GM12878 (cell line): ENCODE measurements around the gene ATG101. TPM values are rescaled to one million over a fixed set of nuclear protein-coding genes. Genes with fewer than 3 reads are reported as not detected.

Source experiments
- ATAC-seq: fragments of 200-7000 bp; cut with Tn5 transposase; 3 replicates; pipeline ENCODE4 v1.9.1; 2020; ENCODE audit warnings: mild to moderate bottlenecking, moderate library complexity
- BruUV-seq: library from RNA; stranded (reverse); fragments of 400-500 nt; replicated peaks from 2 replicates; lab custom pipeline; 2021; lab: Mats Ljungman, UMichigan
- CTCF ChIA-PET: fragments of 300-600 bp; sonication (Branson Sonifier 250); formaldehyde crosslinking; extraction: SDS; loops from one replicate; lab custom pipeline; 2021; ENCODE audit warnings: inconsistent platforms; lab: Yijun Ruan, JAX
- POLR2A ChIA-PET: fragments of 350-600 bp; formaldehyde crosslinking; extraction: SDS; loops from one replicate; lab custom pipeline; 2021; ENCODE audit warnings: inconsistent platforms; lab: Charles Lee
- RAD21 ChIA-PET: fragments of 300-600 bp; sonication (Branson Sonifier 250); formaldehyde crosslinking; loops from one replicate; lab custom pipeline; 2023; ENCODE audit warnings: antibody characterized with exemption; ENCODE audit not compliant: unreplicated experiment; lab: Charles Lee
- SMC1A ChIA-PET: fragments of 300-600 bp; sonication (Branson Sonifier 250); formaldehyde crosslinking; loops from one replicate; lab custom pipeline; 2023; ENCODE audit not compliant: unreplicated experiment, uncharacterized antibody; lab: Charles Lee
- DNase-seq: peaks from one replicate; pipeline ENCODE4 v3.0.0-alpha.2; 2011; ENCODE audit warnings: low read depth, low spot score
- FAIRE-seq: peaks from 3 replicates; lab custom pipeline; 2011; peaks lifted over from hg19 to GRCh38; lab: Jason Lieb, UNC
- H2AFZ ChIP-seq: 2 replicates; pipeline ENCODE4 v1.6.0; 2011; ENCODE audit warnings: low read depth, low read length, control low read depth; ENCODE audit not compliant: control insufficient read depth
- H3K27ac ChIP-seq: 2 replicates; pipeline ENCODE4 v1.5.1; 2011; ENCODE audit warnings: control low read depth; ENCODE audit not compliant: control insufficient read depth, insufficient read depth
- H3K27me3 ChIP-seq, 2 experiments: replicated peaks in 1 of 2; 2 replicates each; pipeline versions ENCODE4 v1.6.0 to v1.6.1; 2011; ENCODE audit warnings: low read length in 1 of 2; ENCODE audit not compliant: control insufficient read depth in 2 of 2, insufficient read depth in 2 of 2
- H3K36me3 ChIP-seq, 2 experiments: 2 replicates each; pipeline ENCODE4 v1.5.1; 2011; ENCODE audit warnings: low read length in 1 of 2; ENCODE audit not compliant: control insufficient read depth in 2 of 2, insufficient read depth in 2 of 2
- H3K4me1 ChIP-seq: 2 replicates; pipeline ENCODE4 v1.6.1; 2011; ENCODE audit warnings: mild to moderate bottlenecking, low read length, moderate library complexity, mixed read lengths; ENCODE audit not compliant: control insufficient read depth, insufficient read depth
- H3K4me2 ChIP-seq: 2 replicates; pipeline ENCODE4 v1.6.0; 2011; ENCODE audit warnings: control low read depth; ENCODE audit not compliant: control insufficient read depth, insufficient read depth
- H3K4me3 ChIP-seq: fragments of 200-600 bp; sonication (generic); 2 replicates; pipeline ENCODE4 v1.5.1; 2016
- H3K79me2 ChIP-seq: 2 replicates; pipeline ENCODE4 v1.6.0; 2011; ENCODE audit warnings: low read length; ENCODE audit not compliant: control insufficient read depth, insufficient read depth
- H3K9ac ChIP-seq: 2 replicates; pipeline ENCODE4 v1.8.0; 2011; ENCODE audit warnings: low read length, control low read depth, mixed read lengths; ENCODE audit not compliant: control insufficient read depth, insufficient read depth
- H3K9me3 ChIP-seq: replicated peaks from 3 replicates; pipeline ENCODE4 v1.5.1; 2011; ENCODE audit warnings: mild to moderate bottlenecking, low read length; ENCODE audit not compliant: control insufficient read depth, insufficient read depth
- H4K20me1 ChIP-seq: 2 replicates; pipeline ENCODE4 v1.6.0; 2011; ENCODE audit not compliant: control insufficient read depth, insufficient read depth
- BHLHE40 ChIP-seq, 2 experiments: fragments of 450-650 bp in 1 of 2; IDR thresholded peaks; 2 replicates each; pipeline ENCODE4 v1.6.1; 2011 to 2017; ENCODE audit warnings: low read depth in 2 of 2, borderline replicate concordance in 1 of 2, improper control_type of control experiment in 1 of 2, low read length in 1 of 2, mild to moderate bottlenecking in 1 of 2
- JUND ChIP-seq: IDR thresholded peaks from 2 replicates; pipeline ENCODE4 v1.6.1; 2012; ENCODE audit warnings: low read depth, mild to moderate bottlenecking, low read length, improper control_type of control experiment, moderate library complexity
- RB1 ChIP-seq: fragments of 450-650 bp; formaldehyde crosslinking; IDR thresholded peaks from 2 replicates; pipeline ENCODE4 v1.6.1; 2017; ENCODE audit warnings: mild to moderate bottlenecking, borderline replicate concordance
- RELA ChIP-seq: fragments of 450-650 bp; IDR thresholded peaks from 2 replicates; pipeline ENCODE4 v1.8.0; 2014; ENCODE audit warnings: borderline replicate concordance; ENCODE audit not compliant: partially characterized antibody
- SIN3A ChIP-seq: IDR thresholded peaks from 2 replicates; pipeline ENCODE4 v1.6.1; 2012; ENCODE audit warnings: low read depth, low read length, improper control_type of control experiment
- SKIL ChIP-seq: fragments of 450-650 bp; IDR thresholded peaks from 2 replicates; pipeline ENCODE4 v1.6.1; 2017; ENCODE audit warnings: mild to moderate bottlenecking, low read depth, inconsistent platforms; ENCODE audit not compliant: poor library complexity, severe bottlenecking
- WGBS: methylation state at CpG from one replicate; pipeline ENCODE4 v1.1.6; 2016; ENCODE audit warnings: low lambda C conversion rate; ENCODE audit not compliant: insufficient replicate concordance, insufficient coverage; ENCODE audit errors: missing lambda C conversion rate; 5-methylcytosine and 5-hydroxymethylcytosine counted together
- in situ Hi-C: fragments of 300-500 bp; cut with MboI; formaldehyde crosslinking; loops from 9 replicates; pipeline ENCODE4 v1.14.3; 2018; ENCODE audit warnings: mixed read lengths
- intact Hi-C: fragments of 100-400 bp; cut with micrococcal nuclease; formaldehyde crosslinking; loops from one replicate; pipeline ENCODE4 v1.14.2; 2022; ENCODE audit not compliant: unreplicated experiment
- polyA plus RNA-seq, 11 experiments: library from polyadenylated mRNA; depleted of rRNA in 4 of 11; unstranded in 6 of 11; stranded (reverse) in 5 of 11; fragments of >200 nt; fragmentation: Nextera tagmentation in 4 of 11; fragmentation: Illumina TruSeq in 1 of 11; extraction: Ambion mirVana in 4 of 11; extraction: Trizol in 1 of 11; gene quantifications; 1 replicate in 1 of 11; 2 replicates in 10 of 11; pipeline versions ENCODE4 v1.2.1 to v1.2.3, GENCODE V29; 2011 to 2016; ENCODE audit warnings: inconsistent platforms in 2 of 11, missing spikeins in 2 of 11, low read depth in 1 of 11
- total RNA-seq, 4 experiments: library from RNA; depleted of rRNA in 3 of 4; stranded (reverse); fragments of >200 nt in 3 of 4; fragmentation: Illumina TruSeq in 1 of 4; extraction: Trizol in 1 of 4; gene quantifications; 2 replicates each; pipeline versions ENCODE4 v1.2.1 to v1.2.3, GENCODE V29; 2013 to 2021

Gene ATG101
- total and polyA plus RNA-seq, 10 of the 15 experiments (the other 5 are each of a cell fraction or from before 2014, with no cell fraction given): 2.7 to 49.8 (median 35.3) TPM

DNA sequence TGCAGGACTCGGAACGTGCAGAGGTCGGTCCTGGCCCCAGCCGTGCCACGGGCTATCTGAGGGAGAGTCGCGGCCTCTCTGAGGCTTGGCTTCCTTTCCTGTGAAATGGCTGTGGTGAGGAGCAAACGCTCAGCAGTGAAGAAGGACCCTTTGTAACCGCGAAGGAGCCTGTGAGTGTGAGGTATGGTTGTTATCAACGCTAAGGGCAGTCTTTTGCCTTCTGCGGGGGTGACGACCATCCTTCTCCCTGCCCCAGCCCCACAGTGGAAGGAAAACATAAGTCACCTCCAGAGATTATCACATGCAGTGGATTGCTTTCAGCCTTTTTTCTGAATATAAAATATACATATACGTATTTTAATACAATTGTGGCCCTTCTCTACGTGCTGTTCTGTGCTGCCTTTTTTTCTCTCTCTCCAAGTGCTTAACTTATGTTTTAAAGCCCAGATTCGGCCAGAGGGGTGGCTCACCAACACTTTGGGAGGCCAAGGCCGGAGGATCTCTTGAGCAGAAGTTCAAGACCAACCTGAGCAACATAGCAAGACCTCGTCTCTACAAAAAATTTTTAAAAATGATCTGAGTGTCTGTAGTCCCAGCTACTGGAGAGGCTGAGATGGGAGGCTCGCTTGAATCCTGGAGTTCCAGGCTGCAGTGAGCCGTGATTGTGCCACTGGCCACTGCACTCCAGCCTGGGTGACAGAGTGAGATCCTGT, 45.6 kb upstream of the ATG101 start:
- ATAC-seq: peak; percentile 11
- BruUV-seq: no TSS peak
- FAIRE-seq: no peak

More for the DNA sequence above, 45.6 kb upstream of the ATG101 start:
- WGBS: 22% methylated on average over 20 of the region's 20 CpGs
- DNase-seq: no peak
- RAD21 ChIA-PET: interaction anchor here (0.6 to 9.0 kb wide), 24 partner anchors 12 to 127 kb away, joined by 3 to 151 read pairs (median 14); partner anchors contain the start of genes ATG101, NR4A1 and TAMALIN
- no peaks in the 10 kb centered on the region for H3K9me3 ChIP-seq
- H3K4me1 ChIP-seq: peaks cover 21% of the 10 kb centered on the region
- peak overlapping the region; percentile 44; the same call in 1 of the 2 replicates for H3K4me3 ChIP-seq
- peak overlapping the region; percentile 1; the same call in 1 of the 2 replicates for H3K9ac ChIP-seq
- intact Hi-C loops: loop anchor here (1.0 to 5.0 kb wide), 4 partner anchors 20 to 132 kb away; no protein-coding TSS in a partner anchor
- H2AFZ ChIP-seq: peak overlapping the region; percentile 68
- TF ChIP-seq BHLHE40 (IDR thresholded peaks at IDR 0.05; ENCODE audit: borderline replicate concordance in 1 of 2, low read depth in 2 of 2, low read length in 1 of 2) (0 out of 4 replicates have a peak, but pooled peaks of 1 of the 2 experiments have one; percentile 1), SIN3A (0 out of 2 replicates have a peak, but pooled peaks have one; percentile 1), RELA (peak; percentile 0), JUND (no peak), RB1 (no peak), SKIL (no peak)
- TF ChIP-seq, all 136 proteins: peak for 3
- CTCF ChIA-PET: interaction anchor here (0.6 to 15.6 kb wide), 27 partner anchors 9 to 200 kb away, joined by 3 to 622 read pairs (median 6); partner anchors contain the start of genes ATG101, NR4A1, SMIM41 and TAMALIN
- Histone ChIP-seq H3K79me2 (no peaks in the 10 kb centered on the region), H3K27me3 (peaks cover 0 to 9% of the 10 kb centered on the region in 2 experiments; a peak in 2 of 4 replicates), H3K27ac (no peak overlapping the region), H3K4me2 (peak overlapping the region; percentile 79), H4K20me1 (no peaks in the 10 kb centered on the region), H3K36me3 (no peaks in the 10 kb centered on the region)
- in situ Hi-C loops: no loop called here
- POLR2A ChIA-PET: interaction anchor here (0.6 to 1.8 kb wide), 6 partner anchors 27 to 1770 kb away, joined by 4 to 20 read pairs (median 5); no protein-coding TSS in a partner anchor
- SMC1A ChIA-PET: interaction anchor here (1.1 to 13.7 kb wide), 14 partner anchors 8 to 97 kb away, joined by 3 to 322 read pairs (median 20); partner anchors contain the start of genes ATG101, NR4A1 and TAMALIN
